B cell (primary cell): Measurements from ENCODE around the gene UTP4.

Experiments
- CTCF ChIP-seq: fragments of 200-600 bp; IDR thresholded peaks from one replicate; pipeline ENCODE4 v1.8.0; 2022; ENCODE audit warnings: antibody characterized with exemption, mild to moderate bottlenecking
- EZH2 ChIP-seq: IDR thresholded peaks from 2 replicates; pipeline ENCODE4 v1.6.1; 2012; ENCODE audit warnings: borderline replicate concordance, low read depth, mild to moderate bottlenecking, moderate library complexity, low read length; ENCODE audit not compliant: insufficient read depth, poor library complexity, severe bottlenecking

- TF ChIP-seq CTCF (no peak), EZH2 (no peak)
Measured at GRCh38 chr16:69110406-69110805, 22.0 kb upstream of the UTP4 start.
